Stimulated activated CD4-positive, alpha-beta T cell treated with anti-CD3 and anti-CD28 coated beads, Interleukin-12 subunit alpha, Interleukin-12 subunit beta, amount 100 ng/mL, for 48 hours (primary cell): ENCODE results near the gene BST2.

Experiments
- DNase-seq, 3 donors: peaks; one replicate each; pipeline ENCODE4 v3.0.0-alpha.2; 2020; ENCODE audit warnings: low read depth in 2 of 3, low spot score in 1 of 3

The BST2 gene, protein sequence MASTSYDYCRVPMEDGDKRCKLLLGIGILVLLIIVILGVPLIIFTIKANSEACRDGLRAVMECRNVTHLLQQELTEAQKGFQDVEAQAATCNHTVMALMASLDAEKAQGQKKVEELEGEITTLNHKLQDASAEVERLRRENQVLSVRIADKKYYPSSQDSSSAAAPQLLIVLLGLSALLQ

GRCh38 chr19:17405250-17406045 is at the start of gene BST2:
BST2 (minus strand) TSS chr19:17405630; CDS start chr19:17405575, 55 bp downstream.
- DNase-seq: peak in 2 of 3 donors; percentile 39 to 54

GRCh38 chr19:17454576-17455071 is 49.2 kb upstream of the BST2 start:
- DNase-seq: no peak

DNA sequence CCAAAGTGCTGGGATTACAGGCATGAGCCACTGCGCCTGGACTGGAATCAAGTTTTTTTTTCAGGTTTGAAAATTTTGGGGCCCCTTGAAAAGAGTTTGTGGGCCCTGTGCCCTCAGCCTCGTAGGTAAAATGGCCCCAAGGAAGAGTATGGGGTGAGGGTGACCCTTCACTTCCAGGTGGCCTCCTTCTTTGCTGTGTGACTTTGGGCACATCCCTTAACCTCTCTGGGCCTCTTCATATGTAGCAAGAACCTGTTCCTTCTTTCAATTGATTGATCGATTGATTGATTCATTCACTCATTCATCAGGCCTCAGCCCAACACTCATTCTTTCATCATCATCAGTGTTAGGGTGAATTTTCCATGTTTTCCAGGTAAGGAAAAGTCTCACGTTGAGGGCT is 46.4 kb upstream of the BST2 start:
- no peak for DNase-seq

DNA sequence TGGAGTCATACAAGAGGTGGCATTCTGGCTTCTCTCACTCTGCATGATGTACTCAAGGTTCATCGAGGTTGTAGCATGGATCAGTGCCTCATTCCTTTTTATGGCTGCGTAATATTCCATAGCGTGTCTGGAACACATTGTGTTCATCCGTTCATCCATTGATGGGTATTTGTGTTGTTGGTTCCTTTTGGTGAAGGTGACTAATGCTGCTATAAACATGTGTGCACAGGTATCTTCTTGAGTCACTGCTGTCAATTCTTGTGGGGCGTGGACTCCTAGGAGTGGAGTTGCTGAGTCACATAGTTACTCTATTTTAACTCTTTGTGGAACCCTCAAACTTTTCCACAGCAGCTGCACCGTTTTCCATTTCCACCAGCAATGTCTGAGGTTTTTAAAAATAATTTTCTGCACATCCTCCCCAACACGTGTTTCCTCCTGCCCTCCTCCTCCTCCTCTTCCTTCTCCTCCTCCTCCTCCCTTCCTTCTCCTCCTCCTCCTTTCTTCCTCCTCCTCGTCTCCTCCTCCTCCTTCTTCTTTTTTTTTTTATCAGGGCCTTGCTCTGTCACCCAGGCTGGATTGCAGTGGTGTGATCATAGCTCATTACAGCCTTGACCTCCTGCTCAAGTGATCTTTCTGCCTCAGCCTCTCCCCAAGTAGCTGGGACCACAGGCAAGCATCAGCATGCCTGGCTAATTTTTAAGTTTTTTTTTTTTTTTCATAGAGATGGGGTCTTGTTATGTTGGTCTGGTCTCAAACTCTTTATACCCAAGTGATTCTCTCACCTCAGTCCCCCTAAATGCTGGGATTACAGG is 45.0 kb upstream of the BST2 start:
- DNase-seq: peak in 2 of 3 donors; percentile 40 to 57

- DNase-seq: peak; percentile 25 to 54 (median 45)
These were observed 42.9 kb upstream of the BST2 start, which contains the start of gene TMEM221 for GRCh38 chr19:17448131-17448967. TMEM221 (minus strand) TSS chr19:17448668; CDS start chr19:17448462, 206 bp downstream.

DNA sequence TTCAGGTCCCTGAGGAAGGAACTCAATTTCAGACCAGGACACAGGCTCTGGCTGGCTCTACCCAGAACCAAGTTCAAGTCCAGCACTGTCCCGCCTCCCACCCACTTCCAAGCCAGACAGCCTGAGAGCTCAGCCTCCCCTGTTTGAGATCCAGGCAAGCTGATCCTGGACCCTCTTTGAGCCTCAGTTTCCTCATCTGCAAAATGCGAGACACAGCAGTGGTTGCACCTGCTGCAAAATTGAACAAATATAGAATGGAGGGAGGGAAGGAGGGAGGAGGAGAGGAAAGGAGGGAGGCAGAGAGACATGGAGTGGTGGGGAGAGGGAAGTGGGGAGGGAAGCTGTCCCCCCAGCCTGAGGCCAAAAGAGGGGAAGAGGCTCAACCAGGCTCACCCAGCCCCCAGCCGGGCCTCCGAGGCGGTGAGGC is 42.3 kb upstream of the BST2 start:
- DNase-seq: no peak

GRCh38 chr19:17445526-17446165 is 40.2 kb upstream of the BST2 start:
- no peak for DNase-seq

- no peak for DNase-seq
These were observed 36.0 kb upstream of the BST2 start for GRCh38 chr19:17441241-17442021.

- DNase-seq: no peak
These were observed 31.4 kb upstream of the BST2 start for GRCh38 chr19:17436874-17437267.

DNA sequence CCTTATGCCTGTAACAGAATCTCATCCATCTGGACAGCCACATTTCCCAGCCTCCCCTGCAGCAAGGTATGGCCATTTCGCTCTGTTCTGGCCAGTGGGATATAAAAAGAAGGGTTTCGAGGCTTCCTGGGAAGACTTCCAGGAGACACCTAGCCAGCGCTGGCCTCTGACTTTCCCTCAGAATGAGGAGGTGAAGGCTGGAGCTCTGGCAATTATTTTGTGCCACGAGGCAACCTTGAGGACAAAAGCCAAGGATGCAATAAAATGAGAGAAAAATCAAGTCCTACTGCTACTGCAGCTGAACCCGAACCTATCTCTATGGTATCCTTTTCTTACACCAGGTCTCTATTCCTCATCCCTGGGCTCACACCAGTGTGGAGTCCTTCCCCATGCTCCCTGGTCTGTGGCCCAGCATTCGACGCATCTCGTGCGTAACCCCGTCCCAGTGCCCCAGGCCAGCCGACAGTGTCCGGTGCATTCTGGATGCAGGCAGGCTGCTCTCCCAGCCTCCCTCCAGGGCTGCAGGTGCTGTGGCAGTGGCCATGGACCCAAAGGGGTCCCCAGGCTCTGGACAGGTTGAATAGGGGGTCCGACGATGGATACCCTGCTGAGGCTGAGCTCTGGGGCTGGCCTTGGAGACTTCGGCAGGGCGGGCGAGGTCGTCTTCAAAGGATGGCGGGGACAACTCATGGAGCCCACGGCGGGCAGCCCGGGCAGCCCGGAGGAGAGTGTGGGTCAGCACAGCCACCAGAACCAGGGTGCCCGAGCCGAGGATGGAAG is 30.9 kb upstream of the BST2 start:
- no peak for DNase-seq

DNA sequence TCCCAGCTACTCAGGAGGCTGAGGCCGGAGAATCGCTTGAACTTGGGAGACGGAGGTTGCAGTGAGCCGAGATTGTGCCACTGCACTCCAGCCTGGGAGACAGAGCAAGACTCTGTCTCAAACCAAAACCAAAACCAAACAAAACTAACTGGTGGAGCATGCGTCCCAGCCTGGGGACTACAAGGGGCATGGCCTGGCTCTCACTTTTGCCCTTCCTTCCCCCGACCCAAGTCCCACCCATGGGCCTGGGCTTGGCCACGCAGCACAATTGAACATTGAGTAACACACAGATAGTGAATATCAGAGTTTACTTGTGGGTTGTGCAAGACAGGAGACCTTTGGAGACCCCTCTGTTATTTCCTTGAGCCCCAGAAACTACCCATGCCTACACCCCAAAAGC is 29.8 kb upstream of the BST2 start:
- DNase-seq: no peak

DNA sequence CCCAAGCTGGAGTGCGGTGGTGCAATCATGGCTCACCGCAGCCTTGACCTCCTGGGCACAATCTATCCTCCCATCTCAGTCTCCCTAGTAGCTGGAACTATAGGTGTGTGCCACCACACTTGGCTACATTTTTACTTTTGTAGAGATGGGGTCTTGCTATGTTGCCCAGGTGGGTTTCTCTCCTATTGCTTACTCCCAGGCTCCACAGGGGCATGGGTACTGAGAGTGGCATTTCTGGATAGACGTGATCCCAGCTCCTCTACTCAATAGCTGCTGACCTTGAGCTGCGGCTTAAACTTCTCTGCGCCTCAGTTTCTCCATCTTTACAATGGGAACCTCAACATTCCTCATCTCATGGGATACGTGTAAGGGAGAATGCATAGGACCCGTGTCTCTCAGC is 26.0 kb upstream of the BST2 start:
- DNase-seq: no peak

GRCh38 chr19:17429641-17430113 is 24.2 kb upstream of the BST2 start:
- no peak for DNase-seq

DNA sequence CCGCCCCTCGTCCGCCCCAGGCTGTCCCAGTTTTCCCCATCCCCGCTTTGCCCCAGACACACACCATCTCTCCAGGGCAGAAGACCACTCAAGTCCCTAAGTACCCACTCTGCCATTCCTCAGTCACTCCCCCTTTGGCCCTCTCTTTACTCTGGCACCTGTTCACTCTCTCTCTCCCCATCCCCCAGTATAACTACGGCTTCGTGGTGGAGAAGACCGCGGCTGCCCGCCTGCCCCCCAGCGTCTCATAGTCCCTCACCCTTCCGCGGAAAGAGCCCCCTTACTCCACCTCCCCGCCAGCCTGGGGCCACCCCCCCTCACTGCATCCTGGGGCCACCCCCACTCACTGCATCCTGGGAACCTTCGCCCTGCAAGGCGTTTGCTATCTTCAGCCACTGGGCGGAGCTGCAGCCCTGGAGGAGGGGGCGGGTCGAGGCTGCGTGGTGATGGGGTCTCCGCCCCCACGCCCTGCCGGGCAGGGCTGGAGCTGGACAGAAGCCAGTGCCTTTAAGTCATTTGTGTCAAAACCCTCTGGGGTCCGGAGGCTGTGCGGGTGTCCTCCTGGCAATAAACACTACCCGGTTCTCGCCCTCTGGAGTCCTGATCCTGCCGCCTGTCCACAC is 19.4 kb upstream of the BST2 start:
- no peak for DNase-seq

DNA sequence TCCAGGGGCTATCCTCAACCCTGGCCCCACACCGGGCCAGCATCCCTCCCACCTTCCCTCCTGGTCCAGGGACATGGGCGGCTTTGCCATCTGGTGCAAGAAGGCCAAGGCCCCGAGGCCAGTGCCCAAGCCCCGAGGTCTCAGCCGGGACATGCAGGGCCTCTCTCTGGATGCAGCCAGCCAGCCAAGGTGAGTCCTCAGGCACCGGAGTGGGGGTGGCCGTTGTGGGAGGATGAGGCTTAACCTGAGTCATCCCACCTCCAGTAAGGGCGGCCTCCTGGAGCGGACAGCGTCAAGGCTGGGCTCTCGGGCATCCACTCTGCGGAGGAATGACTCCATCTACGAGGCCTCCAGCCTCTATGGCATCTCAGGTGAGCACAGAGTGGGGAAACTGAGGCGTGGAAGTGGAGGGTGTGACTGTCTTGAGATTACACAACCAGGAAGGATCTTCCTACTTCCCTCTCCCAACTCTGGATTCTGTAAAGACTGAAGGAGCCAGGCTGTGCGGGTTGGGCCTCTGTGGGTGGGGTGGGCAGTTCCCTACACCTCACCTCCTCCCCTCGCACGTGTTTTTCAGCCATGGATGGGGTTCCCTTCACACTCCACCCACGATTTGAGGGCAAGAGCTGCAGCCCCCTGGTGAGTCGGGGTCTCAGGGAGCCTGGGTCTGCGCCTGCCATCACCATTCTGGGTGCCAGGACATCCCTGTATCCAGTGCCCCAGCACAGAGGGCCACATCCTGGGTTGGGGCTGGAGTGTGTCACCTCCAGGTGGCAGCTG is 18.2 kb upstream of the BST2 start:
- no peak for DNase-seq

DNA sequence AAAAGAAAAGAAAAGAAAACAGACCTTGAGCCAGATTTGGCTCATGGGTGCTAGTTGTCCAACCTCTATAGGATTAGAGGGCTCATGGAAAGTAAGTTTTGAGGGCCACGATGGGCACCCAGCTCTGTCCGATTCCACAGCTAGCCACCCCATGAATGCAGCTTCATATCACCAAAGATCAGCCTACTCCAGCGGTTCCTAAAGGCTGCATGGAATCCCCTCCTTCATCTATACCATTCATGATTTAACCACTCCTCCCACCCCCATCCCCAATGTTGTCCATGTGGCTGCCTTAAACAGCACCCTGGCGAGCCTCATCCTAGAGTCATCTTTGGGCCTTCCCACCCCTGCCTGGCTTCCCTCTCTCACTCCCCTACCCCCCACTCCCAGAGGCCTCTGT is 16.5 kb upstream of the BST2 start:
- no peak for DNase-seq

GRCh38 chr19:17420475-17420924 is 15.1 kb upstream of the BST2 start:
- peak in 1 of 3 donors; percentile 6 for DNase-seq
